IPS DF 4.7 (cell line): ENCODE data around the gene ASB3.
"Not testable (repeated sequence)": the region's sequence is repeated elsewhere in the genome, so short reads cannot be mapped to it uniquely, and the experiment has no call there.

Experiments
- DNase-seq: peaks from one replicate; pipeline ENCODE4 v3.0.0-alpha.2; 2013; ENCODE audit warnings: low spot score; ENCODE audit errors: extremely low read depth

ASB3 gene

GRCh38 chr2:53787614-53788289 lies 999 bp upstream of the ASB3 start:
- no peak for DNase-seq

DNA sequence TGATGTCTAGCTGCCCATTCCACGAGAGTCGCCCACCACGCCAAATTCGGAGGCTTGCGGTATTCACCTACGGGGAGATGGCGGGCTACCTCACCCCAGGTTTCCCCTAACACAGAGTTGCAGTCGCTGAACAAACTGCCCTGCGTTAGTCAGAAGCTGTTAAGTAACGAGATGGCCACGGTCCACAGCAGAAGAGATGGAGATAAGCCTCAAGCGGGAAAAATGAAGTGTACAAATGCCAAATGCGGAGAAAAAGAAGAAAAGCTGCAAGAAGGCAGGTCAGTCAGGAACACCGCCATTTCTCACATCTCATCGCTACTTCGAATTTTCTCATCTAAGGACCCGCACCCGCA lies 425 bp downstream of the ASB3 start:
- DNase-seq, result no peak

GRCh38 chr2:53785366-53785765 lies 1.4 kb downstream of the ASB3 start:
- DNase-seq, result no peak

DNA sequence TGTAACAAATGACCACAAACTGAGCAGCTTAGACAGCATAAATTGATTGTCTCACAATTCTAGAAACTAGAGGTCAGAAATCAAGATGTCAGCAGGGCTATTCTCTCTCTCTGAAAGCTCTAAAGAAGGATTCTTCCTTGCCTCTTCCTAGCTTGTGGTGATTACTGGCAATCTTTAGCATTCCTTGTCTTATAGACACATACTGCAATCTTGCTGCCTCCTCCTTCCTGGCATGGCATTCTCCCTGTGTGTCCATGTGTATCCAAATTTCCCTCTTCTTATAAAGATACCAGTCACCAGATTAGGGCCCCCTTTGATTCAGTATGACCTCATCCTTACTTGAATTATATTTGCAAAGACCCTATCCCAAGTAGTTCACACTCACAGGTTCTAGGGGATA lies 2.3 kb downstream of the ASB3 start:
- no peak for DNase-seq

DNA sequence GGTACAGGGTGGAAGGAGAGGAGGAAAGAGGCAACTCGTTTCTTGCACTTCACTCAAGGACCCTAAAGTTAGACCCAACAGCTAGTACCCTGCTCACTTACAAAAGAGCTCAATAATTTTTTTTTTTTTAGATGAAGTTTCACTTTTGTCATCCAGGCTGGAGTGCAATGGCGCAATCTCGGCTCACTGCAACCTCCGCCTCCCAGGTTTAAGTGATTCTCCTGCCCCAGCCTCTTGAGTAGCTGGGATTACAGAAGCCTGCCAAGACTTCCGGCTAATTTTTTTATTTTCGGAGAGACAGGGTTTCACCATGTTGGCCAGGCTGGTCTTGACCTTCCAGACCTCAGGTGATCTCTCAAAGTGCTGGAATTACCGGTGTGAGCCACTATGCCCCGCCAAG lies 4.1 kb downstream of the ASB3 start:
- no peak for DNase-seq

DNA sequence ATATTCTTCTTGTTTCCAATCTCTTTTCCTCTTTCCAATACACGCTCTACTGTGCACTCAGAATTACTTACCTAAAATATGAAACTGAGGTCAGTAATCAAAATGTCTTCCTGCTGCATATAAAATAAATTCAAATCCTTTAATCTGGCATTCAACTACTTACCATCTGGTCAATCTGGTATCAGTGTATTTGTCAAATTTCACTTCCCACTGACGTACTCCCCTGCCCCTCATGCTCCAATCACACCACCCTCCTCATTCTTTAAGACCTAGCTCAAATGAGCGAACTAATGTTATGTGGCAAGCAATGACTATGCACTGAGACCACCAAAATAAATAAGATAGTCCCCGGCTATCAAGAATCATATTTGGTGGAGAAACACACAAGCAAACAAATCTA lies 6.7 kb downstream of the ASB3 start:
- DNase-seq, result no peak

GRCh38 chr2:53778536-53779162 lies 8.1 kb downstream of the ASB3 start:
- no peak for DNase-seq

GRCh38 chr2:53777134-53777533 lies 9.6 kb downstream of the ASB3 start:
- no peak for DNase-seq

- no peak for DNase-seq
Measured at GRCh38 chr2:53770264-53770663, 16.5 kb downstream of the ASB3 start.

DNA sequence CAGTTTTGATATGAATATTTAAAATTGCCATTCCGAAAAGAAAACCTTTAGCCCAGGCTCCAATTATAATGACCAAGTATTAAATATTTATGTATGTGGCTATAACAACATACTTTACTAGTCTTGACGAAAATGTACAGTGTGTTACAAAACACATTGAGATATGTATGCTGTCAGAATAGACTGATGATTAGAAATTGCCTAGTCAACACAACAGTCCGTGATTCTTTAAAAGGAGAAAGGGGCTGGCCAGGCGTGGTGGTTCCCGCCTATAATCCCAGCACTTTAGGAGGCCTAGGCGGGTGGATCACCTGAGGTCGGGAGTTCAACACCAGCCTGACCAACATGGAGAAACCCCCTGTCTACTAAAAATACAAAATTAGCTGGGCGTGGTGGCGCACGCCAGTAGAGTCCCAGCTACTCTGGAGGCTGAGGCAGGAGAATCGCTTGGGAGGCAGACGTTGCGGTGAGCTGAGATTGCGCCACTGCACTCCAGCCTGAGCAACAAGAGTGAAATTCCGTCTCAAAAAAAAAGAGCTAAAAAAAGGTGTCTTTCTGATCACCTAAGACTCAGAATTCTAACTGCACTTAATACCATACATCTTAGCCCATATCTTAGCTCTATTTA lies 17.3 kb downstream of the ASB3 start:
- DNase-seq, result no peak

DNA sequence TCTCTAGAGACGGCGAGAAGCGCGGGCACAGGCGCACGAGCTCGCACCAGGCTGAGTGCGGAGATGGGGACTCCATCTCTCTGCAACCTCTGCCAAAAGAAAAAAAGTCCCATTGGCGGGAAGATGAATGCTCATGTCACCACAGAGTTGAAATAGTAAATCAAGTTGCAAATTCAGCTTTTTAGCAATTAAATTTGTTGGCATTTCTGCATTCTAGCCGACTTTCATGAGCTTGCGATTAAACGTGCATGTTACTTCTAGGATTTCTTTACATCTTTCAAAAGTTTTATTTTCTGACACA lies 18.6 kb downstream of the ASB3 start:
- no peak for DNase-seq

- no peak for DNase-seq
Measured at GRCh38 chr2:53767405-53768241, 19.1 kb downstream of the ASB3 start, which contains the start of gene CHAC2. Gene CHAC2, plus strand, starts transcription at chr2:53767804. Its CDS starts 83 bp downstream, at chr2:53767887.

DNA sequence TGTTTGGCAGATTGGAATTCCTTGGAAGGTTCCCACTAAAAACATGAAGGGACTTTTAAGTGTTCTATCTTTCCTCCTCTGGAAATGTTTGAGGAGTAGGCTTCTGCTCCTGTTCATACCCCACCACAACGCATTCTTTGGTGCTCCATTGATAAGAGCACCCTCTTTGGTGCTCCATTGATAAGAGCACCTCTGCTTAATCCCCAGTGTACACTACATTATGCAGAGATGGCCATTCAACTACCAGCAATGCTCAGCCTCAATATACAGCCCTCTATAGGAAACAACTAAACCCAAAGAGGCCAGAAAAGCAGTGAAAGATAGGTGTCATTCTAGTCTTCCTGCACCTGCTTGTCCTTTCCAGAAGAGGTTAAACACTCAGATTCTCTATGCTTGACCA lies 21.0 kb downstream of the ASB3 start:
- no peak for DNase-seq

- DNase-seq, result not testable (repeated sequence)
Measured at GRCh38 chr2:53757206-53757605, 29.5 kb downstream of the ASB3 start.

GRCh38 chr2:53756644-53757043 lies 30.1 kb downstream of the ASB3 start:
- no peak for DNase-seq

DNA sequence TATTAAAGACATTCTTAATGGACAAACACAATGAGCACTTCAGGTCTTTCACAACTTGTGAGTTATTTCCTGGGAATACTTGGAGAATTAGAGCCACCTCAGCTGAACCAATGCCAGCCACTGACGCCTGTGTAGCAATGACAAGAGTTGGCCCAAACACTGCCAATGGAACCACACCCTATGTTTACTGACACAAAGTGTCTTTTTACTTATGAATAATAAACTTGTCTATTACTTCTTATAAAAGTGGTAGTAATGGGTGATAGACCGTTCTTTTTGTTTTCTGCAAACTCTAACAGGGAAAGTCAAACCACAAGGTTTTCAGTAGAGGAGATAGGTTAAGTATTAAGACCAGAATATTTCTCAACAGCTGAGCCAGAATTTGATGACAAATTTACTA lies 31.6 kb downstream of the ASB3 start:
- no peak for DNase-seq

- DNase-seq, result no peak
Measured at GRCh38 chr2:53753041-53753440, 33.7 kb downstream of the ASB3 start.

GRCh38 chr2:53752385-53752784 lies 34.4 kb downstream of the ASB3 start:
- no peak for DNase-seq

- no peak for DNase-seq
Measured at GRCh38 chr2:53751728-53752127, 35.0 kb downstream of the ASB3 start.

- no peak for DNase-seq
Measured at GRCh38 chr2:53750041-53750768, 36.5 kb downstream of the ASB3 start.

DNA sequence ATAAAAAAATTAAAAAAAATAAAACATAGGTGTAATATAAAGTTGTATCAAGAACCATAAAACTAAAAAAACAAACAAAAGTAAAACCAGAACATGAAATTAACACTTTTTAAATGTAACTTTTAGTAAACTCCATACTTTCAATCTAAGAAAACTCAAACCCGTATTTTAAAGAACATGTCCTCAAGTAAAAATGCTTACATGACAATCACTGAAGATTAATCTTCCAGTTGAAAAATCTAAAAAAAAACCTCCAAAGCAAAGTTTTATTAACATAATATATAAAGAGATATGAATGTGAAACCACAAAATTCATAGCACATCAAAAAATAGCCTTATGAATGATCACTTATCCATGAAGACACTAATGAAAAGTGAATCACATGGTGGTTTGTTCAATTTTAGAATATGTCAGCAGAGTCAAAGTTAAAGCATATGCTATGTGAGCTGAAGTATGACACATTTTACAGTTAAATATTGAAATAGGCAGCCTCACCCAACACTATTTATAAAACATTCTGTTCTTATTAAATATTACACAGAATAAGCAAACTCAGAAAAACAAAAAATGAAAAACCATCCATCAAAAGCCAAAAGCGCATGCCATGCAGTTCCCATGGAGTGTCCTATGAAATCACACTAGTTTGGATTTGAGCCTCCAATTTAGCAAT lies 42.2 kb downstream of the ASB3 start:
- DNase-seq, result no peak
